ENCODE measurements around the gene C16orf87. TPM values are rescaled to one million over a fixed set of nuclear protein-coding genes. Genes with fewer than 3 reads are reported as not detected.

The C16orf87 gene
- total RNA-seq = 8.5 and 10.6 TPM in 2 replicates

GRCh38 chr16:46830902-46831647, at the start of gene C16orf87:
Gene C16orf87, minus strand, starts transcription at chr16:46831180. Its CDS starts 31 bp downstream, at chr16:46831149.

GRCh38 chr16:46747777-46748651, 83.0 kb downstream of the C16orf87 start, which contains the start of gene MYLK3:
Gene MYLK3, minus strand, starts transcription at chr16:46748344. Its CDS starts 151 bp downstream, at chr16:46748193.

Other genes with a start within 250 kb of the C16orf87 start
- 0.07 and 0.34 TPM in 2 replicates for gene SHCBP1, start 209.8 kb downstream of the C16orf87 start, total RNA-seq
- 83.0 and 147 TPM in 2 replicates for gene VPS35, start 142.0 kb downstream of the C16orf87 start, total RNA-seq
- gene ORC6, start 141.5 kb downstream of the C16orf87 start, total RNA-seq = 2.5 and 2.7 TPM in 2 replicates
- under 0.01 and 0.14 TPM in 2 replicates for gene MYLK3, start 82.8 kb downstream of the C16orf87 start, total RNA-seq
- gene GPT2, start 53.2 kb upstream of the C16orf87 start, total RNA-seq = 41.4 and 88.6 TPM in 2 replicates
- 95.0 and 98.4 TPM in 2 replicates for gene DNAJA2, start 142.5 kb upstream of the C16orf87 start, total RNA-seq

Data from nasal cavity respiratory epithelium epithelial cell of viscerocranial mucosa (primary cell).